ENCODE results near the gene ZBTB21. TPM values are rescaled to one million over a fixed set of nuclear protein-coding genes. Genes with fewer than 3 reads are reported as not detected.

The ZBTB21 gene
- total RNA-seq, 1 experiment from 2014 or later = 17.9 TPM

GRCh38 chr21:41954654-41955499 lies 55.3 kb downstream of the ZBTB21 start:
- intact Hi-C loops (cut with micrococcal nuclease; ENCODE audit: unreplicated experiment) (no loop called here), in situ Hi-C loops (cut with HindIII; ENCODE audit: low pct_unique_long_range_greater_than_20kb, low sequenced_read_pairs) (no loop called here)
- TF ChIP-seq REST (IDR thresholded peaks at IDR 0.05; ENCODE audit: insufficient read depth in 1 of 2, low read depth in 2 of 2, low read length in 1 of 2) = no peak
- TF ChIP-seq SIN3A (IDR thresholded peaks at IDR 0.05; ENCODE audit: borderline replicate concordance, insufficient read depth, low read depth, low read length) = no peak
- TF ChIP-seq TCF7L2 (IDR thresholded peaks at IDR 0.05; ENCODE audit: low read depth, low read length) = no peak
- no peak for TF ChIP-seq CTCF (IDR thresholded peaks at IDR 0.05)
- no peak for TF ChIP-seq POLR2AphosphoS5 (IDR thresholded peaks at IDR 0.05; ENCODE audit: low read depth, low read length)
- H3K36me3 ChIP-seq (ENCODE audit: control insufficient read depth, insufficient read depth, low read length) = no peaks in the 10 kb centered on the region
- ATAC-seq (no peak), DNase-seq (ENCODE audit: low read depth, low spot score) (no peak)
- H3K4me3 ChIP-seq (ENCODE audit: low read depth in 2 of 2, low read length in 2 of 2) = no peak overlapping the region
- no TSS peak for BruUV-seq (replicated peaks)
- H3K27me3 ChIP-seq (ENCODE audit: control insufficient read depth, insufficient read depth, low read length) = no peaks in the 10 kb centered on the region
- peak overlapping the region; percentile 63; the same call in 1 of the 2 replicates for H3K27ac ChIP-seq (ENCODE audit: low read length)
- ChIA-PET CTCF (no interaction called here), POLR2A (no interaction called here)
- H3K9me3 ChIP-seq (ENCODE audit: control insufficient read depth, insufficient read depth, low read depth, low read length) = no peaks in the 10 kb centered on the region
- peaks cover 30% of the 10 kb centered on the region for H3K4me1 ChIP-seq (ENCODE audit: control insufficient read depth, insufficient read depth, low read length)

- ChIA-PET POLR2A (no interaction called here), CTCF (no interaction called here)
- H3K4me1 ChIP-seq (ENCODE audit: control insufficient read depth, insufficient read depth, low read length) = peaks cover 30% of the 10 kb centered on the region
- H3K9me3 ChIP-seq (ENCODE audit: control insufficient read depth, insufficient read depth, low read depth, low read length) = no peaks in the 10 kb centered on the region
- no peaks in the 10 kb centered on the region for H3K27me3 ChIP-seq (ENCODE audit: control insufficient read depth, insufficient read depth, low read length)
- in situ Hi-C loops (cut with HindIII; ENCODE audit: low pct_unique_long_range_greater_than_20kb, low sequenced_read_pairs) = no loop called here
- BruUV-seq (replicated peaks) = no TSS peak
- H3K36me3 ChIP-seq (ENCODE audit: control insufficient read depth, insufficient read depth, low read length) = no peaks in the 10 kb centered on the region
- intact Hi-C loops (cut with micrococcal nuclease; ENCODE audit: unreplicated experiment) = no loop called here
- H3K27ac ChIP-seq (ENCODE audit: low read length) = peak within 1 kb of the TSS; percentile 64
- ATAC-seq (peak; percentile 79), DNase-seq (ENCODE audit: low read depth, low spot score) (no peak)
- TF ChIP-seq SIN3A (IDR thresholded peaks at IDR 0.05; ENCODE audit: borderline replicate concordance, insufficient read depth, low read depth, low read length) = no peak
- no peak for TF ChIP-seq REST (IDR thresholded peaks at IDR 0.05; ENCODE audit: insufficient read depth in 1 of 2, low read depth in 2 of 2, low read length in 1 of 2)
- TF ChIP-seq TCF7L2 (IDR thresholded peaks at IDR 0.05; ENCODE audit: low read depth, low read length) = no peak
- TF ChIP-seq POLR2AphosphoS5 (IDR thresholded peaks at IDR 0.05; ENCODE audit: low read depth, low read length) = no peak
- no peak for TF ChIP-seq CTCF (IDR thresholded peaks at IDR 0.05)
- peak within 1 kb of the TSS; percentile 60 to 65 for H3K4me3 ChIP-seq (ENCODE audit: low read depth in 2 of 2, low read length in 2 of 2)
These were observed 56.1 kb downstream of the ZBTB21 start, which contains the start of gene C2CD2 for GRCh38 chr21:41953831-41954653. Gene C2CD2 (minus strand): TSS chr21:41954018. CDS start chr21:41953648, 370 bp downstream.
